AML-193 (cell line): Measurements from ENCODE around the gene MYO5C.

Experiments used
- DNase-seq, 2 experiments: peaks; one replicate each; lab custom pipeline; 2025; lab: John Stamatoyannopoulos, UW

Gene MYO5C

DNA sequence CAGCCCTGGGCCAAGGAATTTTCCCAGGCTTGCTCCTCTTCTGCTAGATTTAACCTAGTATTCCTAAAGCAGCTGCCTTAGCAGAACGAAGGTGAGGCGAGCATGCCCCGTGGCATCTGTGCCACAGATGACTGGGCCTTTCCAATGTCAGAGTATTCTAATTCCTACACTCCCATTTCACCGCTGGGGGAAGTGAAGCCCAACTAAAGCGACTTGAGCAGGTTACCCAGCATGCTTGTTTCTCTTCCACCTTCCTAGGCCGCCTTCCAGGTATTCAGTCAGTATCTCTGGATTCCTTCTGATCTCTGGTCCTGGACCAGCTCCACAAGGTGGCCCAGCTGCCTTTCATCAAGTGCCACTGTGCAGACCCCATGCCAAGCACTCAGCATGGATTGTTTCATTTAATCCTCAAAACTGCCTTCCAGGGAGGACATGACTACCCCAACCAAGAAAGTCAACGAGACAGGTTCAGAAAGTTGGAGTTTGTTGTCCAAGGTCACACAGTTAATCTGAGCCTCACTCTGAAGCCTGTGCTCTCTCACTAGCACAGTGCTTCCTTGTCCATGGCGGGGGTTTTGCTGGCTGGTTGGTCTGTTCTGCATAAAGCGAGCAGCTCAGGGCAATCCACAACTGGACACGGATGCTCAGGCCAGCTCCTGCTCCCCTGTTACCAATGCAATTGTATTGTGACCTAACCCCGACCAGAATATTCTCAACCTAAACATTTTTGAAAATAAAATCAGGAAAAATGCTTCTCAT is 15.1 kb downstream of the MYO5C start:
- no peak for DNase-seq

DNA sequence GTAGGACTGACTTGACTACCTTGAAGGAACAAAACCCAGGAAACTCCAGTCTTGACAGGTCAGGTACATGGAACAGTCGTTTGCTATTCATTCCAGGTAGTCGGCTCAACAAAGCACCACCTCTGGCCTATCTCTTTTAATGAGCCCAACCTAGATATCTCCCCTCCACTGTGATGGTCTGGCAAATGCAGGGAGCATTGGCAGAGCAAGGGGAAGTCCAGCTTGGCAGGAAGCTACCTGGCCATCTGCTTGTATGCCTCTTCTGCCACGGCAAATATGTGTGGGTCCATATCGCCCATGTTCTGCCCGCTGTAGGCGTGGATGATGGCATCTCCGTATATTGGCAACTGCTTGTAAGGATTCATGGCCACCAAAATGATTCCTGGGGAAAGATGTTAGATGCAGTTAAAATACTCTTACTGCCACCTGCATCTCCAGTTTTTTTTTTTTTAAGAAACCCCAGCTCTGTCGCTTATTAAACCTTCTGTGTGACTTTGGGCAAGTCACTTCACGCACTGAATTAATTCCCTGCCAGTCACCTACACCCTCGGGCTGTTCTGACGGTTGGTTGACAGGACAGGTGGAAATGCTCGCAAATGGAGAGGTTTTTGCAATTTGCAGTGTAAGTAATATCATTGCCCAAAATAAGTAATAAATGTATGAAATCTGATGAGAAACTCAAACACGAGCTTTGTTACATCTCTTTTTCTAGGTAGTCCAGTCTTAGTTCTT is 16.8 kb downstream of the MYO5C start:
- DNase-seq, result no peak

DNA sequence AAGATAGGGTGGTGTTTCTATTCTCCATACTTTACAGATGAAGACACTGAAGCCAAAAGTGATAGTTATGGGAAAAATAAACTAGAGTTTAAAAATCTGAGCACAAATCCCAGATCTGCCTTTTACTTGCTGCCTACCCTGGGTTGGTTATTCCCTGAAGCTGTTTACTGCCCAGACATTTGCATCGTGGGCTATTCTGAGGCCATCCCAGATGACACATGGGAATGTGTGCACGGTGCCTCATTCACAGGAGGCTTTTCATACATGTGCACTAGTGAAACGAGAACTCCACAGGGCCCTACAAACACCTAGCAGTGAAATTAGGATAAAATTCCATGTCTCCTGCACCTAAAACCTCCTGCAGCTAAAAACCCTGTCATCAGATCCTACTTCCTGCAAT is 17.5 kb downstream of the MYO5C start:
- DNase-seq, result no peak

DNA sequence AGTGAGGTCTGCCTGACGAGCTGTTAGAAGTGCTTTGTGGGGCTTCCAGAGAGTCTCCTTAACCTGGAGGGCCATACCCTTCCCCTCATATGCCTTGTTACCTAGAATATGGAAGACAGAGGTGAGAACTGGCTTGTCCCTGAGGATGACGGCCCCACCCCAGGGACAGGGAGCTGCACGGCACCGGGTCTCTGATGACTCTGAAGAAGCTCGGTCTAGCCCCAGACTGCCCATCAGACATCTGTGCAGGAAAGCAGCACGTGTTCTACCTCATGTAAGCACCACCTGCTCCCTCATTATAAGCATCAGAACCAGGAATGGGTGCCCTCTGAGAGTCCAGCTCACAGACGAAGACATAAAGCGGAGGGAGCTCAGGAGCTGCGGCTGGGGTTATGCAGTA is 18.0 kb downstream of the MYO5C start:
- DNase-seq, result no peak

DNA sequence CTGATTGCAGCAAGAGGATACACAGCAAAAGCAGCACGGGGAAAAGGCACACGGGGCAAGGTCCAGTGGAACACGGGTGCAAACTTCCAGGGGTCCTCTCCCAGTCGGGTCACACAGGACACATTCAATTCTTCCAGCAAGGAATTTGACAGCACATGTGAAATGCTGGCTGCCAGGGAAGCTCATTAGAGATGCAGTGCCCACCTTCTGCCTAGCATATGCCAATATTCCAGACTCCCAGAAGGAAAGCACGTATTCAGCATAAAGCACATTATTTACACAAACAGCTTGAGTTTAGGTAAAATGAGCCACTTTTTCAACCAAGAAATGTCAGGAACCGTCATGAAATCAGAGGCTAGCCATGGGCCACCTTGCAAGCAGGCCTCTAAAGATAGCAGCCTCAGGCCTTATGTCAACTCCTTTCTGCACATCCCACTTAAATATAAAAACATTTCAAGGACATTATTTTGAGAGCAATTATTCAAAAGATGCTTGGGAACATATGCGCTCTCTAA is 19.3 kb downstream of the MYO5C start:
- no peak for DNase-seq

DNA sequence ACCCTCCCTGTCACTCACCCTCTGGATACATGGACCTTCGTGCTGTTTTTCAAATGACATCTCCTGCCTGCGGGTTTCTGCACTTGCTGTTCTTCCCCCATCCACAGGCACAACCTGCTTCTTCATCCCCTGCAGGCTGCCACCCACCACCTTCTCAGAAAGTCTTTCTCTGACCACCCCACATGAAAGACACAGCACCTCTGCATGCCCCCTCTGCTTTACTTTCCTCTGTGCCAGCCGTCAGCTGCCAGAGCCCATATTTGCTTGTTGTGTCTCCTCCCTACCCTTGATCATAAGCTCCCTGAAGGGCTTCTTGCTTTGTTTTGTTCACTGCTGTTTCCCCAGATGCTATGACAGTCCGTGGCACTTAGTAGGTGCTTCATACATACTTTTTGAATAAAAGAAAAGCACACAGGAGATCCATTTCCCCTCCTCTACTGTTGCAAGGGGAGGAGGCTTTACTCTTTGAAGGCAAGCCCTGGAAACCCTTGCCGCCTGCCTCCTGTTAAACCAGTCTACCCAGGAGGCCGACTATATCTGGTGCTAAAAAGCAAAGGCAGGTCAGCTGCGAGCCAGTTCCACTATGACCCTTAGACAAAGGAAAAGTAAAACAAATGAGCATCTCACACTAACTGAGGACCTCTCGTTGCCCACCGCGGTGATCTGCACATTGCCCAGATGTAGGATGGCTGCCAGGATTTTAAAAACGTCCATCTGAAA is 31.9 kb downstream of the MYO5C start:
- DNase-seq, result no peak

DNA sequence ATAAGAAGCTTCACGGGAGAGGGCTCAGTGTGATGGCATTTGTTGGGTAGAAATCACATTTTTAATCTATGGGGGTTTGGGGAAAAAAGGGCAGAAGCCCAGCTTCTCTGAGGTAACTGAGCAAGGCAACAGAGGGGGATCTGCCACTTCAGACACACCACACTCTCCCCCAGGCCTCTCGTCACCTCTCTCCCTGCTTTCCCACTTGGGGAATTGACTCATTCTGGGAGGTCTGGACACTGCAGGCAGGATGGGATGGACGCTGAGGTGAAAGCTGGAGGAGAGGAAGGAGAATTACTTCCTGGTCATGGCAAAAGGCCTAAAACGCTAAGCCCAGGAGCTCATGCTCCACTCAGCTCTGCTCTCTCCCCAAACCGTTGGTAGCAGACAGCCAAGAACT is 33.2 kb downstream of the MYO5C start:
- no peak for DNase-seq

DNA sequence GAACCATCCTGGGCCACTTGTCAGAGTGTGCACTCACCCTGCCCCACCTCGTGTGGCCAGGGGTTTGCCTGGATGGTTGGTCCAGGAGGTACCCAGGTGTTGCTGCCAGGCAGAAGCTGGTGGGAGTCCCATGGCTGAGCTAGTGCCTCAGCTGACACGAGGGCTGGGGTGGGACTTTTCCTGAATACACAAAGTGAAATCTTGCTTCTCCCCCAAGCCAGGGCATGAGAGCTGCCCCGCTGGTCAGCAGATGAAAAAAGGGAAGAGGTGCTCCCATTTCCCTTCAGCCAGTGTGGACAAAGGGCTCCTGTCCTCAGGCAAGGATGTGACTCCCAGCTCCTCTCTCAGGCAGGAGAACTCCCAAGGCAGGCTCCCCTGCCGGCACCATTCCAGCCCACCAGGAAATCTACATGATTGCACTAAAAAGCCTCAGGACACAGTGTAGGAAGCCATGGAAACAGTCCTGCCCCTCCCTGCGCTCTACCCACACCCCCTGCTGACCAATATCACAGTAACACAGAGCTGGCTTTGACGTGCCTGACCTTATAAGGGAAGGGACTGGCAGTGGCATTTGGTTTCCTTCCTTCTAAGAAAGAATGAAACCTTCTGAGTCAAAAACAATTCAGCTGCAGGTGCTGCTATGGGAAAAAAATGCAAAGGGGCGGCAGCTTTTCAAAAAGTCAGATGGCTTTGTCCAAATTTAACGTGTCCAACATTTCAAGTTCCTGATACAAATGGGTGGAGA is 33.9 kb downstream of the MYO5C start:
- no peak for DNase-seq

DNA sequence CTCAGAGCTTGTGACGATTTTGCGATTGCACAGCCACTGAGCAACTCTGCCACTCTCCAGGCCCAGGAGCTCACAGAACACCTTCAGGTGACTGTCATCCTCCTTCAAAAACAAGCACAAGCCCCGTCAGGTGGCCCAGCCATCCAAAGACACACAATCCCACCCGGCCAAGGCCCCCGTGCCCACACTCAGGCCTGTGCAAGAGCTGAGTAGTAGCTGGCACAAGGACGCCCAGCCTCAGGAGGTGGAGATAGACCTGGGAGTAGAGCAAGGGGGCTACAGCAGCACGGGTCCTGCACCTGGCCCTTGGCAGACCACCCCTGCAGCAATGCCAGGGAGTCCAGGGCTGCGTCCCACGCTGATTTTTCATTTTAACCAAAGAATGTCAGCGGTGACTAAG is 34.6 kb downstream of the MYO5C start:
- no peak for DNase-seq

DNA sequence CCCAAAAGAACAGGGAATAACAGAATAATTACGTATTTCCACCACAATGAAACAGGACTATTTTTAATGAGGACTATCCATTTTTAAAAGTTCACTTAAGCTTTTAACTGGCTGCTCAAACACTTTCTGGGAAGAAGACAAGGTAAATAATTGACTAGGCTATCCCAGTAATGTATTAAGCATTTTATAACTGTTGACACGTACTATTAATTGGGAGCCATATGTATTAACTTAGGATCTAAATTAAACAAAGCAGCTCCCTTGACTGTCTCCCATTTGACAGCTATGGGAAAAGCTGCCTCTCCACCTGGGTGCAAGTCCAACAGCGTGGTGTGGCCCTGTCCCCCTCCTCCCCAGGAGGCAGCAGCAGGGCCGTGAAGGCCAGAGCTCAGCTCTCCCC is 36.1 kb downstream of the MYO5C start:
- no peak for DNase-seq

DNA sequence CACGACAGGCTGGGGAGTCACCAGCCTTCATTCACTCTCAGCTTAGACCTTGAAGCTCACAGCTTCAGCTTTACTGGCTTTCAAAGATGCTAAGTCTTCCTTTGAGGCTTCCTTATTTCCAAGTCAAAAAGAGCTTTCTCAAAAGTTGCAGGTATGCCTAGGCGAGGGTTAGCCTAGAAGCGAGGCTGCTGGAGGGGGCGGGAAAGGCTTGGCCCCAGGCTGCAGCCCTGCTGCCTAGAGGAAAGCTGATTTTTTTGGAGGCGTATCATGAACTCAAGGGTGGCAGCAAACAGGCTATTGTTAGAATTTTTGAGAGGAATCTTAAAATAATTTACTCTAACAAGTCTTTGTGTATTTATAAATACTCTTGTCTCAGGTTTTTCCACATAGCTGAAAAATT is 37.1 kb downstream of the MYO5C start:
- DNase-seq, result no peak

DNA sequence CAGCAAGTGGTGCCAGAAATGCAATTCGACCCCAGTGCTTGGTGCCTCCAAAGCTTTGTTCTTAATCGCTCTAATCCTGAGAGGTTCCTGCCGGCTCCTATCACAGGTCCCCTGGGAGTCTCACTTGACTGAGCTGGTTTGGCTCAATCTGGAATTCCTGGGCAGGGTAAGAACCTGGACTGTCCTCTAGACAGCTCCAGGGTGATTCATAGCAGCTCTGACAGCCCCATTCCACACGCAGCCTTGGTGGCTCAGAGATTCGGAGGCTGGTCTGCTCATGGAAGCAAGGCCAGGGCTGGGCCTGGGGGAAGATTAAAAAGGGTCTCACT is 37.9 kb downstream of the MYO5C start:
- DNase-seq, result no peak

DNA sequence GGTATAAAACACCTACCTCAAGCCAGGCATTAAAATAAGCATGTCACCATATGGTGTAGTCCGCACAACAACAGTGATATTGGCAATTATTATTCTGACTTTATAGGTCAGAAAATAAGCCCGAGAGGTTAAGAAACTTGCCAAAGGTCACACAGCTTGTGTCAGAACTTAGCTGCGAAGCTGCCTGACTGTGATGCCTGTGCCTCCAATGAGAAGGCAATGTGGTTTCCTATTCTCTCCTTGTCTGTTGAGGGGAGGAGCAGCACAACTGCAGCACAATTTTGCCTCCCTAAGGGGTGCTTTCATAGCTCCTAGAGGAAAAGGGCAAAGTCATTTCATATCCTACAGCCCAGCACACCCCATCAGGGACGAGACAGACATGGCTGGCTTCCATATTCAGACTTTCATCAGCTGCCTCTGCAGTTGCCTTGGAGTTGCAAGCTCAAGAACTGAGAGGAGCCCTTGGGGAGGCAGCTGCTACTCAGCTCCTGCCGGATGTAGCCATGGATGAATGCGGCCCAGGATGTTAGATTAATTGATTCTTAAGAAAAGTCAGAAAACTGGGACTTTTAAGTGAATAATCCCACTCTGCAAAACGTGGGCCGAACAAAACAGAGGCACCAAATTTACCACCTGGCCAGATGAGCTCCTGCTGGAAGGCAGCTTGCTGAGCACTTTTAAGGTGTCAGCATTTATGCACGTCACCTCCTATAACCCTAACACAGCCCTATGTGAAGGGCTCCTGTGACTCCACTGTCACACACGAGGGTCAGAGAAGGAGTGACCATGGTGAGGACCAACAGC is 38.5 kb downstream of the MYO5C start:
- DNase-seq, result no peak

DNA sequence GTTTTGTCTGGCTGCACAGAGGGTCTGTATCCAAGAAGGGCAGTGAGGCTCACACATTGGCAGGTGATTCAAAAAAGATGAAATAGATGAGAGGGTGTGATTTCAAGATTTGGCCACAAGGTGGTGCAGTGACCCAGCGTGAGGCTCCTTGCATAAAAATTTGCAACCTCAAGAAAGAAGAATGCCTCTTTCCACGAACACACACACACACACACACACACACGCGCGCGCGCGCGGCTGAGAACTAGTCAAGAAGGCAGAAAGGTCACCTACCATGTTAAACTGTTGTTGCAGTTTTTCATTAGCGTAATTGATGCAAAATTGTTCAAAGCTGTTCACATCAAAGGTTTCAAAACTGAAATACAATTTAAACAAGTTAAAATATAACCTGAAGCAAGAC is 39.2 kb downstream of the MYO5C start:
- peak; percentile 65 to 70 for DNase-seq

DNA sequence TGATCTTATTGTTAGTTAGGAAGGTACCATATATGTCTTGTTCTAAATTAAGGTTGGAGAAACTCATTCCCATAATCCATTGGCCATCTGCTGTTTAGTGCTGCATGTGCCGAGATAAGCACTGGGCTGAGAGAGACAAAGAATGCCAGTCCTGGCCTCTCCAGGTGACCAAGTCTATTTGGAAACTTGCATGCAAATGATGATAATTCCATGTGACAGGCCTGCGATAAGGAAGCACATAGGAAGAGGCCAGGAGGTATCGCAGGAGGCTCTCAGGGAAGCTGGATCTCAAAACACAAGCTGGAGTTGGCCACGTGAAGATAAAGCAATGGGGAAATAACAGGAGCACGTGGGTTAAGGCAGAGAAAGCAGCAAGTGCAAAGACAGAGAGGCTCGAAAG is 39.7 kb downstream of the MYO5C start:
- no peak for DNase-seq

DNA sequence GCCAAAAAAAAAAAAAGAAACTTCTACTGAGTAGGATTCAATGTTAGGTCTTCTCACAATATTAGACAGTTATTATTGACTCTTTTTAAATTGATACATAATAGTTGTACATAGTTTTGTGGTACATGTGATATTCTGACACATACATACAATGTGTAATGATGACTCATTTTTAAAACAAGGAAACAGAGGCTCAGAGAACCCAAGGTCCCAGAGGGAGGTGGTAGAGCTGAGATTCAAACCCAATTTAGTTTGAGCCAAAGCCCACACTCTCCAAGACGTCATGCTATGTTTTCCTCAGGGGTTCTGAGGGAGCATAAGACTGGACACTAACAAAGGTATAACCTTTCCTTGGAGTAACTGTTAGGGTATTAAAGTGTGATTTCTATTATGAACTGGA is 40.6 kb downstream of the MYO5C start:
- no peak for DNase-seq

DNA sequence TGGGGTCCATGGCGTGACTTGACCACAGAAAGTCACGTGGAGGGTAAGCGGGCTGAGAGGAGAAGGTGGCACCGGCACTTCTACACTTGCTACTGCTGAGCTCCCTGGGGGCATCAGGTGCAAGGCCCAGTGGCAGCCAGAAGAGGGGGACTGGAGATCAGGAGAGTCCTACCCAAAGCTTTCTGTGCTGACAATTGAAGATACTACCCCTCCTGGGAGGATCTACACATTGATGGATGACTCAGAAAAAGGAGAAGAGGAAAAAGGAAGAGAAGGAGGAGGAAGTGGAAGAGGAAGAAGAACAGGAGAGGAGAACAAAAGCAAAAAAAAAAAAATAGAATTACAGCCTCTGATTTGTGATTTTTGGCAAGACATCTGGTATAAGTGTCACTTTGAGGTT is 41.2 kb downstream of the MYO5C start:
- DNase-seq, result no peak

DNA sequence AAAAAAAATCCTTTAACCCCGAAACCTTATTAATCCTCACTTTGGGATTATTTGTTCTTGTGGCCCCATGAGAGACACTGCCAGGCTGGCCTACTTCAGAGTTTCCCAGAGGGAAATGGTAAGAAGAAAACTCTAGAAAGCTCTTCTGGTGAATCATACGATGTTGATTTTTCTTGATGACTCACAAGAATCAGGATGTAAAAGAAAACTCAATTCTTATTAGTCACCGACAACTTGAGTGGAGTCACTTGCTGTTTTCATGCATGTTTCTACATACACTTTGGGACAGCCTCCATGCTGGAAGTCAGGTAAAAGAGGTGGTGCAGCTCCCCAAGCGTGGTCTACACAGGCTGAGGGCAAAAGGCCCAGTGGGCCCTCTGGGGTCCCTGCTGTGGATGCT is 42.8 kb downstream of the MYO5C start:
- peak in 1 of 2 experiments; percentile 7 for DNase-seq

DNA sequence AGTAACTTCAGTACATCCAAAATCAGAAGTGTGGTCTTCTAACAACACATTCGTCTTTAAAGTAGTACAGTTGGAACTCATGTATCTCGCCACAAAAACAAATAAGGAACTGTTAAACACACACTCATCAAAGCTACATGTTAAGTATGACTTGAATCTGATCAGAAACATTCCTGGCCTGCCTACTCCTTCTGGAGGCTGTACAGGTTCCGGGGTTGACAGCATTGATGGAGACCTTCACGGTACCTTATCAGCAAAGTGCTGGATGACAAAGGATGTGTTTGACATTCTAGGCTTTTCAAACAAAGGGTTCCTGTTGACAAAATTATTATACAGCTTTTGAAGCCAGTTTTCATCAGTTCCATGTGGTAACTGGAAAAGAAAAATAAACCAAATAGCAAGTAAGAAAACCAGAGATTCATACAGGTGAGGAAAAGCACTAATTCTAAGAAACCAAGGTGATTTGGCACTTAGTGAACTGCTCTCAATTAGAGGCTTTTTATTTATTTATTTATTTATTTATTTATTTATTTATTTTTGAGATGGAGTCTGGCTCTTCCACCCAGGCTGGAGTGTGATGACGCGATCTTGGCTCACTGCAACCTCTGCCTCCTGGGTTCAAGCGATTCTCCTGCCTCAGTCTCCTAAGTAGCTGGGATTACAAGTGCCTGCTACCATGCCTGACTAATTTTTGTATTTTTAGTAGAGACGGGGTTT is 44.3 kb downstream of the MYO5C start:
- DNase-seq, result no peak

DNA sequence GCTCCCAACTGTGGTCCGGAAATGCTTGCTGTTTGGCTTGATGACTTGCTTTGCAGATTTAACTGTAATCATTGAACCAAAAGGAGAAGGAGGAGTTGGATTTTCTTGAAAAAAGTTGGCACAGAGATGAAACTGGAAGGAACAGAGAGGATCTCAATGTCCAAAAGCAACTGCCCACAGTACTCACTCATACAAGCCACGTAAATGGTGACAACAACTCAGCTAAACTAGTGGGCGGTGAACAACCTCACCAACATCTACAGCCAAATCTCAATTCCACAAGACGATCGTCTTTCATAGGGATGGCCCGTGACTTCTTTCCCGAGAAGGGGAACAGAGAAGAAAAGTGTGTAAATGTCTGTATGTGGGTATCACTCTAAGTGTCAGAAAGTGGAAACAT is 48.1 kb downstream of the MYO5C start:
- no peak for DNase-seq
